H9 (cell line): ENCODE data around the gene SDK2. TPM values are rescaled to one million over a fixed set of nuclear protein-coding genes. Genes with fewer than 3 reads are reported as not detected.

Experiments
- DNase-seq: peaks from one replicate; pipeline ENCODE4 v3.0.0-alpha.2; 2017
- H2AFZ ChIP-seq: one replicate; pipeline ENCODE4 v1.6.1; 2013; ENCODE audit warnings: mild to moderate bottlenecking, low read length, control low read depth, moderate library complexity
- H2AK5ac ChIP-seq: 2 replicates; pipeline ENCODE4 v1.6.1; 2013; ENCODE audit warnings: low read length, control low read depth, mixed read lengths; ENCODE audit not compliant: insufficient read length
- H2BK120ac ChIP-seq: one replicate; pipeline ENCODE4 v1.6.1; 2013; ENCODE audit warnings: low read depth, mild to moderate bottlenecking, low read length, control low read depth, inconsistent platforms; ENCODE audit not compliant: poor library complexity, severe bottlenecking
- H2BK12ac ChIP-seq: 2 replicates; pipeline ENCODE4 v1.6.1; 2013; ENCODE audit warnings: low read length, control low read depth, mixed read lengths, low read depth; ENCODE audit not compliant: insufficient read length
- H2BK15ac ChIP-seq: 2 replicates; pipeline ENCODE4 v1.6.1; 2013; ENCODE audit warnings: low read depth, low read length, control low read depth
- H2BK20ac ChIP-seq: one replicate; pipeline ENCODE4 v1.6.1; 2013; ENCODE audit warnings: low read depth, mild to moderate bottlenecking, low read length, control low read depth, inconsistent platforms; ENCODE audit not compliant: poor library complexity, severe bottlenecking
- H2BK5ac ChIP-seq: 2 replicates; pipeline ENCODE4 v1.6.1; 2013; ENCODE audit warnings: low read length, control low read depth, mixed read lengths; ENCODE audit not compliant: insufficient read length
- H3K14ac ChIP-seq: 2 replicates; pipeline ENCODE4 v1.6.1; 2013; ENCODE audit warnings: low read length, control low read depth; ENCODE audit not compliant: insufficient read depth
- H3K18ac ChIP-seq: 2 replicates; pipeline ENCODE4 v1.6.1; 2013; ENCODE audit warnings: low read depth, mild to moderate bottlenecking, mixed read lengths, low read length, control low read depth; ENCODE audit not compliant: insufficient read length
- H3K23ac ChIP-seq: 2 replicates; pipeline ENCODE4 v1.6.1; 2013; ENCODE audit warnings: low read length, control low read depth, mixed read lengths, low read depth; ENCODE audit not compliant: insufficient read length
- H3K23me2 ChIP-seq: 2 replicates; pipeline ENCODE4 v1.6.1; 2013; ENCODE audit warnings: low read depth, mild to moderate bottlenecking, mixed read lengths, low read length, control low read depth; ENCODE audit not compliant: insufficient read length, poor library complexity, severe bottlenecking
- H3K27ac ChIP-seq: 2 replicates; pipeline ENCODE4 v1.5.1; 2013; ENCODE audit warnings: low read length, control low read depth, mixed read lengths, low read depth; ENCODE audit not compliant: insufficient read length
- H3K27me3 ChIP-seq: 2 replicates; pipeline ENCODE4 v1.6.1; 2013; ENCODE audit warnings: low read length, control low read depth, inconsistent platforms; ENCODE audit not compliant: insufficient read depth
- H3K4ac ChIP-seq: 2 replicates; pipeline ENCODE4 v1.6.1; 2013; ENCODE audit warnings: low read depth, mild to moderate bottlenecking, control low read depth, inconsistent platforms, low read length, moderate library complexity
- H3K4me1 ChIP-seq: 2 replicates; pipeline ENCODE4 v1.6.1; 2013; ENCODE audit warnings: low read length, control low read depth, inconsistent platforms; ENCODE audit not compliant: insufficient read depth
- H3K4me2 ChIP-seq: 2 replicates; pipeline ENCODE4 v1.6.1; 2013; ENCODE audit warnings: low read length, control low read depth, mixed read lengths; ENCODE audit not compliant: insufficient read length, insufficient read depth
- H3K56ac ChIP-seq: 2 replicates; pipeline ENCODE4 v1.6.1; 2013; ENCODE audit warnings: low read depth, mild to moderate bottlenecking, mixed read lengths, low read length, control low read depth; ENCODE audit not compliant: insufficient read length
- H3K79me1 ChIP-seq: 2 replicates; pipeline ENCODE4 v1.6.1; 2013; ENCODE audit warnings: low read depth, mild to moderate bottlenecking, moderate library complexity, low read length, control low read depth, inconsistent platforms; ENCODE audit not compliant: insufficient read depth, poor library complexity, severe bottlenecking
- H3K79me2 ChIP-seq: 2 replicates; pipeline ENCODE4 v1.6.1; 2013; ENCODE audit warnings: low read length, control low read depth, inconsistent platforms; ENCODE audit not compliant: insufficient read depth
- H3K9ac ChIP-seq: 2 replicates; pipeline ENCODE4 v1.6.1; 2013; ENCODE audit warnings: low read length, control low read depth, mixed read lengths; ENCODE audit not compliant: insufficient read length; ENCODE audit errors: extremely low read depth
- H3K9me3 ChIP-seq: one replicate; pipeline ENCODE4 v1.6.1; 2013; ENCODE audit warnings: low read depth, low read length, inconsistent platforms; ENCODE audit not compliant: control insufficient read depth
- H3T11ph ChIP-seq: one replicate; pipeline ENCODE4 v1.6.1; 2013; ENCODE audit warnings: mild to moderate bottlenecking, low read length, control low read depth, inconsistent platforms
- H4K20me1 ChIP-seq: one replicate; pipeline ENCODE4 v1.6.1; 2013; ENCODE audit not compliant: control insufficient read depth, insufficient read length, insufficient read depth
- H4K5ac ChIP-seq: 2 replicates; pipeline ENCODE4 v1.6.1; 2013; ENCODE audit warnings: low read depth, mild to moderate bottlenecking, mixed read lengths, low read length, control low read depth; ENCODE audit not compliant: insufficient read length
- H4K8ac ChIP-seq: replicated peaks from 2 replicates; pipeline ENCODE4 v1.6.1; 2013; ENCODE audit warnings: low read length, control low read depth, mixed read lengths, low read depth; ENCODE audit not compliant: insufficient read length
- H4K91ac ChIP-seq: 2 replicates; pipeline ENCODE4 v1.6.1; 2013; ENCODE audit warnings: low read depth, mild to moderate bottlenecking, moderate library complexity, mixed read lengths, low read length, control low read depth; ENCODE audit not compliant: insufficient read length
- H3K27ac Mint-ChIP-seq, 3 experiments: 2 replicates in 2 of 3; 3 replicates in 1 of 3; pipeline ENCODE4 v1.8.0; 2020 to 2021; ENCODE audit warnings: mixed read lengths in 3 of 3, mild to moderate bottlenecking in 1 of 3, moderate library complexity in 1 of 3
- H3K27me3 Mint-ChIP-seq: 2 replicates; pipeline ENCODE4 v1.8.0; 2021; ENCODE audit warnings: low read depth, mild to moderate bottlenecking, moderate library complexity, mixed read lengths
- H3K36me3 Mint-ChIP-seq, 3 experiments: 2 replicates in 2 of 3; 3 replicates in 1 of 3; pipeline ENCODE4 v1.8.0; 2020 to 2021; ENCODE audit warnings: low read depth in 3 of 3, mixed read lengths in 3 of 3; ENCODE audit not compliant: insufficient read depth in 1 of 3
- H3K4me1 Mint-ChIP-seq, 2 experiments: 2 replicates each; pipeline ENCODE4 v1.8.0; 2020; ENCODE audit warnings: mixed read lengths in 2 of 2
- H3K4me3 Mint-ChIP-seq, 2 experiments: 2 replicates in 1 of 2; 3 replicates in 1 of 2; pipeline ENCODE4 v1.8.0; 2020 to 2021; ENCODE audit warnings: mild to moderate bottlenecking in 2 of 2, mixed read lengths in 2 of 2, moderate library complexity in 1 of 2
- H3K9me3 Mint-ChIP-seq, 2 experiments: 2 replicates in 1 of 2; 3 replicates in 1 of 2; pipeline ENCODE4 v1.8.0; 2020; ENCODE audit warnings: mild to moderate bottlenecking in 2 of 2, mixed read lengths in 2 of 2, moderate library complexity in 1 of 2
- CTCF ChIP-seq: fragments of 200-600 bp; sonication (generic); conservative IDR thresholded peaks from 3 replicates; pipeline ENCODE4 v1.8.0; 2021; ENCODE audit warnings: antibody characterized with exemption, mild to moderate bottlenecking
- WGBS: extraction: QIAGEN DNeasy Blood & Tissue Kit; methylation state at CpG from one replicate; pipeline ENCODE4 v1.1.7; 2013; ENCODE audit warnings: missing lambda C conversion rate, low lambda C conversion rate, mixed read lengths; ENCODE audit not compliant: insufficient read length; ENCODE audit errors: extremely low coverage; 5-methylcytosine and 5-hydroxymethylcytosine counted together
- total RNA-seq: library from RNA; stranded (reverse); gene quantifications from 2 replicates; pipeline ENCODE4 v1.2.1, GENCODE V29; 2021

SDK2 gene
- total RNA-seq, 1 experiment from 2014 or later = 9.1 TPM

DNA sequence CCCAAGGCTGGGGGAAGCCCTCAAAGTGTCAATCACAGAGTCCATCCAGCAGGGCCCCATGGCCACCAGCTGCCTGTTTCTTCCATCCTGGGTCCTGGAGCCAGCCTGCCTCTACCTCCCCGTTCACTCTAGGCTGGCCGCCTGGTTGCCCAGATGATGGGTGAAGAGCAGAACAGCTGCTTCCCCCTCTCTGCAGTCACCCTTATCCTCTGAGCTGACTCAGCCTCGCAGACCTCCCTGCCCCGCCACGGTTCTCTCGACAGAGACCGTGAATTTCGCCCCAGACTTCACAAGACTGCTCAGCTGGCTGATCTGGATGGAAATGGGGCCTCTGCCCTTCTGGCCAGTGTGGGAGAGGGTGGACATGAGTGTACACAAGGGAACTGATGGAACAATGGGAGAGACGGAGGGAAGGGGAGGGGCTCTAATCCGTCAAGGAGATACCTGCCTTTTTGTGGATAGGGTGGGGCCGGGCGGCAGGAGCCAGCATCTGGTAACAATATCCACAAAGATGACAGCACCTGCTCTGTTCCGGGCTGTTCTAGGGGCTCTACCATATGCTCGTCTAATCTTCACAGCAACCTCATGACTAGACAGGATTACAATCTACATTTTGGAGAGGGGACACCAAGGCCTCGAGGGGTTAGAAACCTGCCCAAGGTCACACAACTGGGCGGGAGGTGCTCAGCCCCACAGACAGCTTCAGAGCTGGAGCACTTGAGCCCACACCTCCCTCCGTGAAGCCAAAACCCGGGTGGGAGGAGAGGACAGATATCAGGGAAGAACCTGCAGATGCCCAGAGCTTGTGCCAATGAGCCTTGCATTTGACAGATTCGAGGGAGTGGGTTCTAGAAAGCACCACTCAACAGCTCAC, 136.0 kb downstream of the SDK2 start:
- Histone ChIP-seq H4K8ac (no peak overlapping the region), H3K4ac (no peak overlapping the region), H3K23ac (no peak overlapping the region), H3K79me1 (no peaks in the 10 kb centered on the region), H3K27me3 (no peaks in the 10 kb centered on the region), H2AK5ac (no peak overlapping the region), H2BK12ac (no peak overlapping the region), H2BK120ac (no peak overlapping the region), H4K20me1 (no peaks in the 10 kb centered on the region), H3K9me3 (no peaks in the 10 kb centered on the region), H2BK5ac (no peak overlapping the region), H3K23me2 (no peaks in the 10 kb centered on the region), H4K91ac (no peak overlapping the region), H3K9ac (no peak overlapping the region), H3T11ph (no peak overlapping the region), H2BK20ac (no peak overlapping the region), H3K18ac (no peak overlapping the region), H3K79me2 (no peaks in the 10 kb centered on the region), H2BK15ac (no peak overlapping the region), H3K4me1 (no peaks in the 10 kb centered on the region), H3K4me2 (no peak overlapping the region), H3K27ac (no peak overlapping the region), H2AFZ (no peak overlapping the region), H3K14ac (no peak overlapping the region; the same call in 1 of the 2 replicates), H3K56ac (no peak overlapping the region), H4K5ac (no peak overlapping the region)
- Mint-ChIP-seq H3K36me3 (peaks cover 0 to 13% (median 2%) of the 10 kb centered on the region in 3 experiments; a peak in 3 of 7 replicates), H3K4me3 (no peak overlapping the region), H3K9me3 (peaks cover 0 to 4% of the 10 kb centered on the region in 2 experiments; a peak in 1 of 5 replicates), H3K4me1 (peaks cover 7 to 15% of the 10 kb centered on the region in 2 experiments; a peak in 3 of 4 replicates), H3K27me3 (peaks cover 4% of the 10 kb centered on the region; the same call in 1 of the 2 replicates), H3K27ac (peak overlapping the region in 1 of 3 experiments; percentile 15; a peak in 1 of 7 replicates)
- TF ChIP-seq CTCF = no peak
- DNase-seq = no peak
- no CpG with 5 or more reads among the region's 19 CpGs for whole genome bisulfite sequencing
